ENCODE data around the gene B3GALT5. TPM values are rescaled to one million over a fixed set of nuclear protein-coding genes. Genes with fewer than 3 reads are reported as not detected.
A peak's percentile ranks its signal among the peaks of the same experiment; 100 is the strongest.

Gene B3GALT5
- total RNA-seq, 1 experiment from 2014 or later, result 1.6 TPM

DNA sequence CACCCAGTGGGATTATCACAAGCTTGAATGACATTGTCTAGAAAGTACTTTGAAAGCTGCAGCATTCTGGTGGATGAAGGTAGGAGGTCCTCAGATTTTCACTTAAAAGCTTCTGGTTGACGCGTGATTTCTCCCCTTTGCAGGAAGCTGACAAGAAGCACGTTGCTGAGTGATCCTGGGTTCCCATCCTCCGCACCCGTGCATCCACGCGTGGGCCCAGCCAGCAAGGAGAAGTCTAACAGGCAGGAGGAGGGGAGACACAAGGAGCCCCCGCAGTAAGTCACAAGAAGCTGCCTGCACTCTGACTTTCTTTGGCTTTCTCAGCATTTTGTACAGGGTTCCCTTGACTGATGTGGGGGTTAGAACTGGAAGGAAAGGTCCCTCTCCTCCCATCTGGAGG, 7.8 kb upstream of the B3GALT5 start:
- no peak for DNase-seq (ENCODE audit: low read depth)

DNA sequence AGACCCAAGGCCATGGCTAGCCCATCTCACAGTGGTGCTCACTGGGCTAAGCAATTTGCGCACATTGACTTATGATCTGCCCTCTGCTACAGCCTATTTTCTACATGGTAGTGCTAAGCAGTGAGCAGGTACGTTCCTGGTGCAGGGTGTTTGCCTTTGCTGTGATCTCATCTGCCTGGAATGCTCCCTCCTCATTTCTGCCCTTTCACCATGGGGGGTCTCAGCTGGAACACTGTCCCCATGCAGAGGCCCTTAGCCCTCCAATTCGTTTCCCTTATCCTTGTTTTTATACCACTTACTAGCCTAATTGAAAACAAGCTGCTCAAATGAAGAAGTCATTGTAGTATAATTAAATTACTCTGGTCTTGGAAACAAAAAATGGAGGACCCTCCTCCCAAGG, 2.0 kb upstream of the B3GALT5 start:
- DNase-seq (ENCODE audit: low read depth), result no peak

DNA sequence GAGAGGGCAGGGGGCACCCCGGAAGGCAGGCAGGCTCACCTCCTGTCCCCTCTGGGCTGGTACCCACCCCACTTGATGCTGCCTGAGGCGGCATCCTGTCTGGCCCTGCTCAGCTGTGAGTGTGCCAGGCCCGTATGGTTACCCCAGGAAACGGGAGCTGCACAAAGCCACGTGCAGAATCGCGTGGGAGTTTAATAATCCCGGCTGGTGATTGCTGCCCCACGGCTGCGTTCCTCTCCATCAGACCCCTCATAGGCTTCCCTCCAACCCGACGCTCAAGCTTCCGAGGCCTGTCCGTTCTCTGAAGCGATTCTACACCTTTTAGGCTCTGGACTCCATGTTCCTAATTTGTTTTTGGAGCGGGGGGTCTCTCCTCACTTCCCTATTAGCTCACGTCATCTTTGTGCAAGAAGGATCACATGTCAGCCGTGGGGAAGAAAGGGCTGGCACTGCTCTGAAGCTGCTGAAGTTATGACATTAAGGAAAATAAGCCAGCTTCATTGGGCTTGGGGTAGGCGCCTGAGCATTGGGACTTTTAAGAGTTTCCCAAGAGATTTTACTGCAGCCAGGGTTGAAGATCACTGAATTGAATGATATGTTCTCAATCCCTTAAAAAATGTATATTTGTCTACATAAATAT, 1.1 kb upstream of the B3GALT5 start:
- DNase-seq (ENCODE audit: low read depth), result no peak

DNA sequence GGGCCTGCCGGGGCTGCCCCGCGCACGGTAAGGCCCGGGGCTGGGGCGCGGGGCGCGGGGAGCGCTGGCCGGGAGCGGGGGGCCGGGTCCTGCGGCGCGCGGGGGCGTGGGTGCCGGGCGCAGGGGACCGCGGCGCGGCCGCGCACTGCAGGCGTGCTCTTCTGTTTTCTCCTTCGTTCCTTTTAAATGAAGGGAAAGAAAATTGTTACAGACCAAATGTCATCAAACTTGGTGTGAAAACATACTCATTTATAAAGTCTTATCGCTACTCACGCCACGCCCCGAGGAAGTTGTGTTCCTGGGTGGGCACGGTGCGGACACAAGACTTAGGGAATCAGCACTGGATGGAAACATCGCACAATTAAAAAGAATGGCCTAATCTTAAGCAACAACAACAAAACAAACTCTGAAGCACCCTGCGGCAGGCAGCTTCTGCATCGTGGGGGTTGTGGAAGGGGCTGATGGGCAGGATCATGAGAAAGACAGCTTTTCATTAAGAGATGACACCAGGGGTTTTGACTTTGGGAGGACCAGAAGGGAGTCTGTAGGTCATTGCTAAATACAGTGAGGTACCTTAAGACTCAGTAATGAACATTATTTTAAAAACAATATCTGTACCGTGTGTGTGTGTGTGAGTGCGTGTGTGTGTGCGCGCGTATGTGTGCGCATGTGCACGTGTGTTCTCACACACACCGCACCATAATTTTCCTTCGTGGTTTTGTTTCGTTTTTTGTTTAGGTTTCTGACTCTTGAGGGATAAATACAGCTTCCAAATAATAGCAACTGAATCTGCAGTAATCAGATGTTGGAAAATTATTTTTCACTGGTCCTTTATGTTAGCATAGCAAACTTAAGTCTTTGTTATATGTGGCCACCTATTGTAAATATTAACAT, 548 bp downstream of the B3GALT5 start:
- DNase-seq (ENCODE audit: low read depth), result no peak

DNA sequence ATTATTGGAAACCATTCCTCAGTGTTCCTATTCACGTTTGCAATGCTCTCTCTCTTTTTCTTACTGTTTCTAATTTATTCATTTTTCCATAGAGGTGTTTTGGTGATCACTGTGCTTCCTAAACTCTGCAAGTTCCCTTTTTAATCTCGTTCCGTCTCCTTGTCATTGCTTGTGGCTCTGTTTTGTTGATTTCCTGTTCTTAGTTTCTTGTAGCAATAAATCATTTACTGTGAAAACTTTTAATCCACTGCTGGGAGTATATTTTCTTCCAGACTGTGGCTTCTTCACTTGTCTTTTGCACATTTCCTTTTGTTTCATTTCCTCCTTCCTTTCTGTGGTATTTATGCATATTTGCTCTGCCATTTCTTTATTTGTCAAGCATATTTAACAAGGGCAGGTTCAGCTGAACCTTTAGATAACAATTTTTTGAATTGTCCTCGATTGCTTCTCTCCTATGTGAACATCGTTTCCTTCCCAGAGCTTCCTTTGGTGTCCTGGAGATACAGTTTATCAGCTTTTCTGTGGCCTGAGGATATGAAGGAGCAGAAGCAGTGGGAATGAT, 3.6 kb downstream of the B3GALT5 start:
- DNase-seq (ENCODE audit: low read depth), result no peak

DNA sequence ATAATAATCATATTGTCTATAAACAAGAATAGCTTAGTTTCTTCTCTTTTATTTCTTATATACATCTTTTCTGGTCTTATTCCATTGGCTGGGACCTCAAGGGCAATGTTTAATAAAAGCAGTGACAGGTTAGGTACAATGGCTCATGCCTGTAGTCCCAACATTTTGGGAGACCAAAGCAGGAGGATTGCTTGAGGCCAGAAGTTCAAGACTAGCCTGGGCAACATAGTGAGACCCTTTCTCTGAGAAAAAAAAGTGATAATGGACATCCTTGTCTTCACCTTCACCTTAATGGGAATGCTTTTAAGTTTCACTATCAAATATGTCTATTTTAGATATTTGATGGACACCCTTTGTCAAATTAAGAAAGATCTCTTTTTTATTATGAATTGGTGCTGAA, 8.1 kb downstream of the B3GALT5 start:
- no peak for DNase-seq (ENCODE audit: low read depth)

DNA sequence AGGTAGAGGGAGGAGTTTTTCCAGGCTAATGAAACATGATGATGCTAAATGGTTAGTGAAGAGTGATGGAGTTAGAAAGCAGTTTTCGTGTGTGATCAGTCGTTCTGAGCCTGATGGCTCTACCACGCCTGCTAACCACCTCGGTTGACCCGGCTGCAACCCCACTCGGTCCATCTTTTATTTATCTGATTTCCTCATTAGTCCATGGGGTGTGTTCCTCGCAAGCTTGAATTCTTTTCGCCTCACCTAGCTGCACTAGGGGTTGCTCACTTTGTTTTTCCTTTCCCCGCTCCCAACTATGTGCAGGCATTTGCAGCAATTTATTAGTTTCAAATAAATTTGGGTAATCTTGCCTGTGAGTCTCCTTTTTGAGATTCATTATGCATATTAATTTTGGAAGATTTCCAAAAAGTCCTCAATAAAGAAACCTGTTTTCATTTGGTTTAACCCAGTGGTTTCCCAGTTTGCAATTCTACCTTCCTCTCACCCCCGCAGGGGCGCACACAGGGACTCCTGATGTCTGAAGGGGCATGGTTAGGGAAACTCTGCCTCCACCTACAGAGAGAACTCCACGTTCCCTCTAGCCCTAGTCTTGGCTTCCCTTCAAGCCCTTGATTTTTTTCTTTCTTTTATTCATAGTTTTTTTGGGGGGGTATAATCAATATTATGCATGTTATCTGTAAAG, 12.6 kb downstream of the B3GALT5 start:
- no peak for DNase-seq (ENCODE audit: low read depth)

DNA sequence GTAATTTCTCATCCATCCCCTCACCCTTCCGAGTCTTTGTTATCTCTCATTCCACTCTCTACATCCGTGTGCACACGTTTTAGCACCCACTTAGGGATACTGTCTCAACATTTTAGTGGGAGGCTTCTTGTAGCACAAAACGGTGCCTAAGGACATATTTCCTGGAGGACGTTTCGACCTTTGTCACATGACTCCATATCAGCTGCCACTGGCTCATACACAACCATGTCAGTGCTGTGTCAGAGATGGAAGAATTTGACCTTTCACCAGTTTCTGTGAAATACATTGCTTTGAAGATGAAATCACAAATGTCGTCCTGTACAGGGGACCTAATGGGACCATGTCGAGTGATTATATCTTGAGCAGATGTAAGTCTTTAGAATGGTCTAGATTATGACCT, 15.6 kb downstream of the B3GALT5 start:
- no peak for DNase-seq (ENCODE audit: low read depth)

DNA sequence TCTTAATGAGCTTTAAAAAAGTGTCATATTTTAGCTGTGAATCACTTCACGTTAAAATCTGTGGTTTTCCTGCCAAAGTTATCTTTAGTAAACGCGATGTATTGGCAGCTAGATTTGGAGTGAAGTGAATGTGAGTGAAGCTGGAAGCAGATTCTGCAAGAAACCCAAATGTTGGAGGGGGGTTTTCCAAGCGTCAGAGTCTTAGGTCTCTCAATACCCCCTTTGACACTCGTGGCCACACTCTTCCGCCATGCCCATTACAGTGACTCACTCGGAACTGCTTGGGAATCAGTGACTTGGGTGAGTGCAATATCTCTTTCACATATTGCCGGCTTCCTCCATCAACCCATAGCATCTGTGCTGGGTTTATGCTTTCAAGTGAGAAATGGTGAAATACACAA, 17.5 kb downstream of the B3GALT5 start:
- peak; percentile 64 for DNase-seq (ENCODE audit: low read depth)

DNA sequence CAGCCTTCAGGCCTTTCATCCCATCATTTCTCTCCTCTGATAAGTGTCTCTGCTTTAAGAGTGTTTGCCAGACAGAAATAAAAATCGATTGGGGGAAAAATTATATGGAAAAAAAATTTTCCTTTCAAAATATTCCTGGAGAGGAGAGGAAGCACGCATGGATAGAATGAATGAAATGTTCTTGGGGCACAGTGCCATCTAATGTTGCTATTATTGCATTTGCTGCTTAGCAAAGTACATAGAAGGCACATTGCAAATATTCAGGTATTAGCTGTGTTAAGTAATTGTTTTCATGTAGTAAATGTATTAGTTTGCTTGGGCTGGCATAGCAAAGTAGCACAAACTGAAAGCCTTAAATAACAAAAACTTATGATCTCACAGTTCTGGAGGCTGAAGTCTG, 18.1 kb downstream of the B3GALT5 start:
- DNase-seq (ENCODE audit: low read depth), result peak; percentile 58

DNA sequence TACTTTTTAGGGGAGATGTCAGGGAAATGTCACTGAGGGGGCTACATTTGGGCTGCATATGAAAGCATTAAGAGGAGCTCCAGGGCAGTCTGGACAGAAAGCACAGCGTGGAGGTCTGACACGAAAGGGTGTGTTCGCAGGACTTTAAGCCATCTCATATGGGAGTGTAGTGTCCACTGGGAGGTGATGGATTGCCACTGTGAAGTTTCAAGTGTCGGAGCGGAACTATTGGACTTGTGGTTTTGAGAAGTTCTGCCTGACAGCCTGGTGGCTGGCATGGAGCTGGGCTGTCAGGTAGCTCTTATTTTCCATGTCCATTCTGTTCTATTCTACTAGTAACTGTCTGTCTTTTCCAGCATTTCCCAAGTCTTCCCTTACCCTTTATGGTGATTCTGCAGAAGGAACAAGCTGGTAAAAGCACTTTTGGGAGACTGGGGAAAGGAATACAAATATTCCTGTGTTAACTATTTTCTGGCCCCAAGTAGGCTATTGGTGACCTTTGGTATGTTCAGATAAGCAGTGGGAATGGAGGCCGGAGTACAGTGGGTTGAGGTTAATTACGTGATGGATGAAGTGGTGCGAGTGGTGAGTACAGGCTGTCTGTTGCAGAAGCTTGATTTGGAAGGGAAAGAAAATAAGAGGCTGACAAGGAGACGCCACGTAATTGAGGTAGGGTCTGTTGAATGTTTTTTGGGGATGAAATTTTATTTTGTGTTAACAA, 19.3 kb downstream of the B3GALT5 start:
- no peak for DNase-seq (ENCODE audit: low read depth)

DNA sequence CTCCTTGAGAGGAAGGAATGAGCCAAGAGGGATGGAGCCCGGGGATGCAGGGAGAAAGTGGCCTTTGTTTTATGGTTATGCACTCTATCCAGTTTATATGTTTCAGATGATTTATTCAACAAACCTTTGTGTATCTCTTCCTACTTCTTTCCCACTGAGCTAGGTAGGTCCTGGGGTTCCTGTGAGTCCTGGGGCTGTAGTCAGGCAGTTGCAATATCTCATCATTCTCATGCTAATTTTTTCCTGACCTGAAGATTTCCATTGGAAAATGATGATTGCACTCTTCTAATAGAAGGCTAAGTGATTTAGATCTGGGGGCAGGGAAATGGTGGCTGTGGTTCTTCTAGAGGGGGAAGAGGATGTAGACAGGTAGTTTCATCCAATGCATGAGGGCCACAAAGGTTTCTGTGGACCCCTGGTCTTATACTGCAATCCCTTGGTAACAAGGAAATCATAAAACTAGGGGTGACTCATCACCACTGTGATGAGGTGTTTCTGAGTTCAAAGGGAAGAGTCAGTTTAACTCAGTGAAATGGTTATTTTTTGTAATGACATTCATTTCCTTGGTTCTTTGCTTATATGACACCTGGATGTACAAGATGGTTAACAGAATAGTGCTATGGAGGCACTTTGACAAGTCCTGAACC, 20.2 kb downstream of the B3GALT5 start:
- DNase-seq (ENCODE audit: low read depth), result peak; percentile 78

DNA sequence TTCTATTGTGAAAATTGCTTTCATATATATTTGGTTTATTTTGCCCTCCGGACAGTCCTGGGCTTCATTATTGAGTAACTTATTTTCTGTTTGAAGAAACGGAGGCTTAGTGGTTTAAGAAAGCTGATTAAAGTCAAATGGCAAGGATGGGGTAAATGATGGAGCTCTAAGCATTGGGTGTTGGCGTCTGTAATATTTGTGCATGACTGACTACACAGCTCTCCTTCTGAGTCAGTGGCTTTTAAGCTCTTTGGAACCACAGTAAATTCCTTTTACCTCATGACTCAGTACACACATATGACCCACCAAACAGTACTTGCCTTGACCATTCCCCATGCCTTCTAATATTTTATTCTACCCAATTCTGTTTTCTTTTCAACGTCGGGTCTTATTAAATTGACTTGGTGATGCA, 21.0 kb downstream of the B3GALT5 start:
- DNase-seq (ENCODE audit: low read depth), result peak; percentile 97

DNA sequence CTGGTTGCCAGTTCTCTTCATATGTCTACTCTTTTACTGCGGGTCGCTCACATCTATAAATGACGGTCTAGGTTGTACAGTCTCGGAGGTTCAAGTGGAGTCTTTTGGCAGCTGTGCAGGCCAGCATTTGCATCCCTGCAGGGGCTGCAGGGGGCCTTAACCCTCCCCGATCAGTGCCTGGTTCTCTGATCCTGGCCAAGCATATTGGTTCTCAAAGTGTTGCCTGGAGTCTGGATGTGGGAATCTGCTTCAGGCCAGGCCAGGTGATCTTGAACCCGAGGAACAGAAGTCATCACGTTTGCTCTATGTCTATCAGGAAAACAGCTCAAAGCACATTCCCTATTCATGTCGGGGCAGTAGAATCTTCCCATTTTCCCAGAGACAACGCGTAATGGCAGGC, 21.8 kb downstream of the B3GALT5 start:
- DNase-seq (ENCODE audit: low read depth), result no peak

DNA sequence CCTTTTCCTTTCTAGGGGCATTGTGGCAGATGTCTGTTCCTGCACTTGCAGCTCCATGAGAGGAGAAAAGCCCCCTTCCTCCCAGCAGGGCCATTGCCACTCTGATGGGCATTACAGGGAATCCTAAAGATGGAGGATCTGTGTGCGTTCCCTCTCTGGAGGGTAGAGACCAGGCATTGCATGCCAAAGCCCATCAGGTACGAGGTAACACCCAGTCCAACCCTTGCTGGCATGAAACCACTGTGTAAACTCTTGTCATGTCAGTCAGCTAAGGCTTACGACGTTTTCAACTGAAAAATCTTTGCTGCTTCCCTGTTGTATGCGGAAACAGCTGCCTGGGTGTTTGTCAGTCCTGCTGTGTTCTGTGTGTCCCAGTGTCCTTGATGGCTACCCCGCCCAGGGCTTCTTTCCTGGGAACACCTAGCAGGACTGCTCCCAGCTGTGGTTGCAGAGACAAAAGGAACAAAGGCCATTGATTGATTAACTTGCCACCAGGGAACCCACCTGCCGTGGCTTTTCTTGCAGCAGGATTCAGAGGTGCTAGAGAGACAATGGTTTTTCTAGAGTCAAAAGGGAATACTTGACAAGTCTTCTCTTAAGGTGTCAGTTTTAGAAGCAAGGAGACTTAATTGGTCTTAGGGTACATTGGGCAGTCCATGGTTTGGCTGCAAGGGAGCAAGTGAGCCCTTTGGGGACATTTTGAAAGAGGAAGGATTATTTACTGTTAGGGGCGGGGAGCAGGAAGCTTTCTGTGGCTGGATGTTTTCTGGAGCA, 24.6 kb downstream of the B3GALT5 start:
- no peak for DNase-seq (ENCODE audit: low read depth)

DNA sequence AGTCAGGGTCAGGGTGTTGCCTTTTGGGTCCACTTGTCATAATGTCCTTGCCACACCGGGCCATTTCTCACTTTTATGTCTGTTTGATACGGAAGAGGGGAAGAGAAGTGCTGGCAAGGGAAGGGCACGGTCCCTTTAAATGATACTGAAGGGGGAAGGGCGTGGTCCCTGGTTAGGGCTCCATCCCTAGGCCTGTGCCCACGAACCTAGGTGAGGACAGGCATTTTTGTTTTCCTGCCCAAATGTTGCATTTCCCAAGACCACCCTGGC, 25.2 kb downstream of the B3GALT5 start:
- DNase-seq (ENCODE audit: low read depth), result no peak

DNA sequence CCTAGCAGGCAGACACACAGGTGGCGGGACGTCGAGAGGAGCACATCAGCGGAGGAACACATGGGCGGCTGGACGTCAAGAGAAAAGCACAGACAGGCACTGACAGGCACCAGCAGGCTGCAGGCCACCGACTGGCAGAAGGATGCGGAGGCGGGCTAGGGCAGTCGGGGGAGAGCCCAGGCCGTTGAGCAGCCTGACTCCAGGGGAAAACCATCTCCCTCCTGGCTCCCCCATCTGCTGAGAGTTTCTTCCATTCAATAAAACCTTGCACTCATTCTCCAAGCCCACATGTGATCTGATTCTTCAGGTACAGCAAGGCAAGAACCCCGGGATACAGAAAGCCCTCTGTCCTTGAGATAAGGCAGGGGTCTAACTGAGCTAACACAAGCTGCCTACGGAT, 25.5 kb downstream of the B3GALT5 start:
- DNase-seq (ENCODE audit: low read depth), result no peak

DNA sequence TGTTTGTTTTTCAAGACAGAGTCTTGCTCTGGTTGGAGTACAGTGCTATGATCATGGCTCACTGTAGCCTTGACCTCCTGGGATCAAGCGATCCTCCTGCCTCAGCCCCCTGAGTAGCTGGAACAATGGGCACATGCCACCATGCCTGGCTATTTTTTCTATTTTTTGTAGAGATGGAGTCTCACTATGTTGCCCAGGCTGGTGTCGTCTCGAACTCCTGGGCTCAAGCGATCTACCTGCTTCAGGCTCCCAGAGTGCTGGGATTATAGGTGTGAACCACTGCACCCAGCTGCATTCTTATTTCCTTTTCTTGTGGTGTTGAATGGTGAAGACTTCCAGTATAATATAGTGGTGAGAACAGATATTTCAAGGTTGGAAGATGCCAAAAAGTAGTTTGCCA, 28.0 kb downstream of the B3GALT5 start:
- no peak for DNase-seq (ENCODE audit: low read depth)

DNA sequence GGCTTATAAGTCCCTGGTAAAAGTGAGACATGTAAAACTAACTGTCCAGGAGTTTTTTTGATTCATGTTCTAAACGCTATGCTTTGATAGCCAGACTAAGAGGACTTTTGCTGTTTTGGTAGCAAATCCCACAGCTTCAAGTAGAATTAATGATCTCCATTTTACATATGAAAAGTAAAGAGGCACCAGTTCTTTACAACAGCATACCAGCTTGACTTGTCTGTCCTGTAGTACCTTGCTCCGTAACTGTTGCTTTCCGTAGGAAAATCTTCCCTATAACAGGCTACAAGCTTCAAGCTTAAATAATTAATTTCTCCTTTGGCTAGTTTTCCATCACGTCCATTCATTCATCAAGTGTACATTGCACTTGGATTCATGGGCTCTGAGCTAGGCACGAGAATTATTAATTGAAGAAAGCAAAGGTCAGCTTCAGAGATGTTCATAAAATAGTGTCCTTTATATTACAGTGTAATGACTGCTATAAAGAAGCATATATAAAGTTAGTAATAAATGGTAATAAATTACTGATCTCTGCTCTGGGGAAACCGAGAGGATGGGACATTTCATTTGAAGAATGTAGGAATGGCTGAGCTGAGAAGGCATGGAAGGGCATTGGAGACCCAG, 29.2 kb downstream of the B3GALT5 start:
- DNase-seq (ENCODE audit: low read depth), result no peak

DNA sequence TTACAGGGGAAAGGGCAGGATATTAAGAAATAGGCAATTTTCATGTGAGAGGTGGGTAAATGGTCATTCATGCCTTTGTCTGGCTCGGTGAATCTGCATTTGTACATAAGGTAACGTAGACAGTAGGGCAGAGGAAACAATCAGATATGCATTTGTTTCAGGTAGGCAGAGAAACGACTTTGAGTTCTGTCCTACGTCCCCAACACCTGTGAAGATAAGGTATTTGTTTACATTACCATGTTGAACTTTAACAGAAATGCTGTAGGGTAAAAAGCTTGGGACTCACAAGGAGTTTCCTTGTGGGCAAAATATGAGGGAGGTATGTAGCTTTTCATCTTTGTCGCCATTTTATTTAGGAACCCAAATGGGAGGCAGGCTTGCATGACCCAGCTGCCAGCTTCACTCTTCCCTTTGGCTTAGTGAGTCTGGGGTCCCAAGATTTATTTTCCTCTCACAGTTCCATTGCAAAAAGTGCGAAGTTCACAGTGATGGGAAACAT, 31.4 kb downstream of the B3GALT5 start:
- DNase-seq (ENCODE audit: low read depth), result no peak
